ENCODE data around the gene AKTIP.
"Not testable (repeated sequence)": the region's sequence is repeated elsewhere in the genome, so short reads cannot be mapped to it uniquely, and the experiment has no call there.

AKTIP gene

DNA sequence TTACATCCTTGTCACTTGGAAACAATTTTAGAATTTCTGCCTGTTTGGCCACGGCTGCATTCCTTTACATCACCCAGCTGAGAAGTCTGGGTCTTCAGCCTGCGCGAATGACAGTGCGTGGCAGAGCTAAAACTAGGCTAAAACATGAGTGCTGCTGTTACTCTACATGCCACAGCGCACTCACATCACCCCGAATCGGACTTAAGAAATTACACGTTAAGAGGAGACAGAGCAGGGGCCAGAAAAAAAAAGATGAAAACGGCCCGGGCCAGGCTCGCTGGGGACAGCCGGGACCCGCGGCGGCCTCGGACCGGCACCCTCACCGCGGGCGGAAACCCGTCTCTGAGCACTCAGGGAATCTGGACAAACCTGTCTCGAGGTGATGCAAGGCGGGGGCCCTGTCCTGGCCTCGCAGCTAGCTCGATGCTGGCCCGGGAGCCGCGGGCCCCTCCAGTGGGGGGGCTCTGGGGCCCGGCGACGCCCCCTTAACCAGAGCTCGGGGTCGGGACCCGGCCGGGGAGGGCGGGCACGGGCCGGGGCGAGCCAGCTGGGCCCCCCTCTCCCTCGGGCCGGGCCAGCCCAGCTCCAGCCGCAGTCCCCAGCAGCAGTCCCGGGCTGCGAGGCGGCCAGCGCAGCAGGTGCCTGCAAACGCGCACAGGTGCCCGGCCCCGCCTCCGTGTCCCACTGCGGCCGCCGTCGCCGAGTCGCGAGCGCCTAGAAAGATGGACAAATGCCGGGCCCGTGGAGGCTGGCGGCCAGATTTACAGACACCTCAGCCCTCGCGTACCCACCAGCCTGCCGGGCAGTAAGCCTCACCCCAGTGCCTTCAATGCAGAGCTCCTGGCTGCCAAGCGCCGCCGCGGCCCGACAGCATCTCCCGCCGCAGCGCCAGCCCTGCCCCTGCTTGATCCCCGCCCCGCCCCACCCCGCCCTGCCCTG is at the start of gene AKTIP:
Gene AKTIP (minus strand): TSS at position 879 of the 939 bp plus-strand sequence. CDS start 2,950 bp downstream, outside the sequence.
- peak; percentile 16 for DNase-seq (ENCODE audit: low read depth)

DNA sequence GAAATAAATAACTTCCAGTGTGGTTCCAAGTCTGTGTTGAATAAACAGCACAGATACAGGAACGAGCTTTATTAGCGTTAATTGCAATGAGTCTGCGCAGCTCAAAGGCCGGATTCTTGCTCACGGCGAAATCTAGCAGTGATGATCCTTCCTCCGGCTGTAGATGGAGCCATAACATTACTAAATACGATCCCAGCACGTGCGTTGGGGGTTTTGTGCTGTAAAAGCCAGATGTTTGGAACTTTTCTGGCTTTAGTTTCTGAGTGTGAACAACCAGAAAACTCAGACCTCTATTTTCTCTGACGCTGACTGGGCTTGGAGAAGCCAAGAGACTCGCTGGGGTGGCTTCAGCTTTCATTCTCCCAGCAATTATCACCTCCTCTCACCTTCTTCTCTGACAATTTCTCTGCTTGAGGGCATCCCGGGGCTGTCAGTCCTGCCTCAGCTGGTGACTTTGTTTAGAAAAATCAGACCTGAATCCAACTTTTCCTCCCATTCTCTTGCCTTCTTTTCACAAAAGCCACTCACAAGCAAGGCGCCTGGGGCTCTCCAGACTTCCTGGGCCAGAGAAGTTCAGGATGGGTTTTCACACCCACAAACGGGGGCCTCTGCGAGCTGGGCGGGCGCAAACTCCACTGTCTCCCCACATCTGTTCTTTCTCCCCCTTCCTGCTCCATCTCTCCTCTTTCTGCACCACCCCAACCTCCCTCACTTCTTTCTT is 47.1 kb upstream of the AKTIP start:
- DNase-seq (ENCODE audit: low read depth), result peak; percentile 7

DNA sequence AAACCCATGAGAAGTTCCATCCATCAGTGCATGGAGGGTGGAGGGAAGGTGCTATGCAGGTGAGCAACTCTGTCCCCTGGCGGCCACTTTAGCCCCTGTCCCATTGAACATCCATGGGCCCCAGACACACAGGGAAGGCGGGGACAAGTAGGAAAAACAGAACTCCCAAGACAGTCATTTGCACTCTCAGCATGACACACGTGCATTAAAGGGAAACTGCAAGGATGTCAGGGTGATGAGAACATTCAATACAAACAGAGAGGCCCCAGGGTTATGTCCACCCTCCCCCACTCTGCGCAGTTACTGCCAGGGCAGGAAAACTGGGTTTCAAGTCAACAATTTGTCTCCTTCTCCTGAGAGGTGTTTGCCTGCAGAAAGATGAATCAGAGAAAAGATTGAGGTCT is 44.0 kb upstream of the AKTIP start:
- no peak for DNase-seq (ENCODE audit: low read depth)

DNA sequence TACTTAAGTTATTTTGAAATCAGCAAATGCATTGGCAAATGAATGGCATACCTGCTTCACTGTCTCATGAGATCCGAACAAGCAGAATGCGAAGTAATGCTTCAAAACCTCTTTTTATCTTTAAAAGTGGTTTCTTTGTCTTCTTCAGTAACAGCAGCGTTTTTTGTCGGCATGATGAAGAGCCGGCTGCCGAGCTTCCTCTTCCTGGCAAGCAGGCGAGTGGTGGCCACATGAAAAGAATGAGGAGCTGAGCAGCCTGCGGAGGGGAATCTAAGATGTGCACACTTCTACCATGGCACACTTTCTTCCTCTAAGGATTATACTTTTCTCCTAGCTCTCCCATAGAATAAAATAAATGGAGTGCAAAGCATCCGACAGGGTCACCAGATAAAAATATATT is 42.4 kb upstream of the AKTIP start:
- no peak for DNase-seq (ENCODE audit: low read depth)

DNA sequence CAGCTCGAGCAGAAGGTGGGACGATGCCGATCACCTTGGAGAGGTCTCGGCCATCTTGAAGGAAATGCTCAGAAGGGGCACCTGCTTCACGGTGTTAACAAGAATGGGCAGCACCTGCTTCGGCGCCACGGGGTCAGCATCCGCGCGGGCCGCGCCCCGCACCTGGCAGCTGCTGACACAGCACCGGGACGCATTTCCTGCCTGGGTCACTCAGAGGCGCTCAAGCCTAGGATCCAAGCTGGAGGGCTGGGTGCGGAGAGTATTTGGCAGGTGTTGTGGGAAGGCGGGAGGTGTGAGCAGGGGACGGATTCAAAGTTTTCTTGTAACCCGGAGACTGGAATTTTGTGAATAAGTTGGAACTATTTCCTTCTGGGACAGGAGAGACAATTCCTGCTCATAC is 39.3 kb upstream of the AKTIP start:
- DNase-seq (ENCODE audit: low read depth), result no peak

DNA sequence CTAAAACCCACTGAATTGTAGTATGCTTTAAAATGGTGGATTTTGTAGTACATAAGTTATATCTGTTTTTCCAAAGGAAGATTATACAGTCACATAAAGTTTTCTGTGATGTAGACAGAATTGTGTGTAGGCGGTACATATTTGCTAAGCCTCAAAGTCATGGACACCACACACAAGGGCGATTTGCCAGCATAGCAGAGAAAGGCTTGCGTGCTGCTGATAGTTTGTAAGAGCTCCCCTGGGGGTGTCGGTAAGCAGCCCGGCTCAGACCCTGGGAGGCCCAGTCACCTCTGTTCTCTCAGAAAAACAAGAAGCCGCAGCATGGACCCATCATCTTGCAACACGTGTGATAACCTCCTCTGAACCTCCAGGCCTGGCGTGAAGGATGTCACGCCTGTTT is 38.3 kb upstream of the AKTIP start:
- DNase-seq (ENCODE audit: low read depth), result no peak

DNA sequence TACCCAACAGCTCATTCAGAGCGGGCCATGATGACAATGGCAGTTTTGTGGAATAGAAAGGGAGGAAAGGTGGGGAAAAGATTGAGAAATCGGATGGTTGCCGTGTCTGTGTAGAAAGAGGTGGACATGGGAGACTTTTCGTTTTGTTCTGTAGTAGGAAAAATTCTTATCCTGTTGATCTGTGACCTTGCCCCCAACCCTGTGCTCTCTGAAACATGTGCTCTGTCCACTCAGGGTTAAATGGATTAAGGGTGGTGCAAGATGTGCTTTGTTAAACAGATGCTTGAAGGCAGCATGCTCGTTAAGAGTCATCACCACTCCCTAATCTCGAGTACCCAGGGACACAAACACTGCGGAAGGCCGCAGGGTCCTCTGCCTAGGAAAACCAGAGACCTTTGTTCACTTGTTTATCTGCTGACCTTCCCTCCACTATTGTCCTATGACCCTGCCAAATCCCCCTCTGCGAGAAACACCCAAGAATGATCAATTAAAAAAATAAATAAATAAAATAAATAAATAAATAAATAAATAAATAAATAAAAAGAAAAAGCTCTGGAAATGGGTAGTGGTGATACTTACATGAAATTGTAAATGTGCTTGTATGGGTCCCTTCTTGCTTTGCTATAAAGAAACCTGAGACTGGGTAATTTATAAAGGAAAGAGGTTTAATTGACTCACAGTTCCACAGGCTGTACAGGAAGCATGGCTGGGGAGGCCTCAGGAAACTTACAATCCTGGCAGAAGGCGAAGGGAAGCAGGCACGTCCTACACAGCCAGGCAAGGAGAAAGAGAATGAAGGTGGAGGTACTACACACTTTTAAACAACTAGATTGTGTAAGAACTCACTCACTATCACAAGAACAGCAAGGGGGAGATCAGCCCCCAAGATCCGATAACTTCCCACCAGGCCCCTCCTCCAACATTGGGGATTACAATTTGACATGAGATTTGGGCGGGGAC is 37.0 kb upstream of the AKTIP start:
- not testable (repeated sequence) for DNase-seq (ENCODE audit: low read depth)

DNA sequence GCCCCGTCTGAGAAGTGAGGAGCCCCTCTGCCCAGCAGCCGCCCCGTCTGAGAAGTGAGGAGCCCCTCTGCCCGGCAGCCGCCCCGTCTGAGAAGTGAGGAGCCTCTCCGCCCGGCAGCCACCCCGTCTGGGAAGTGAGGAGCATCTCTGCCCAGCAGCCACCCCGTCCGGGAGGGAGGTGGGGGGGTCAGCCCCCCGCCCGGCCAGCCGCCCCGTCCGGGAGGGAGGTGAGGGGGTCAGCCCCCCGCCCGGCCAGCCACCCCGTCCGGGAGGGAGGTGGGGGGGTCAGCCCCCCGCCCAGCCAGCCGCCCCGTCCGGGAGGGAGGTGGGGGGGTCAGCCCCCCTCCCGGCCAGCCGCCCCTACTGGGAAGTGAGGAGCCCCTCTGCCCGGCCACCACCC is 36.3 kb upstream of the AKTIP start:
- DNase-seq (ENCODE audit: low read depth), result not testable (repeated sequence)

DNA sequence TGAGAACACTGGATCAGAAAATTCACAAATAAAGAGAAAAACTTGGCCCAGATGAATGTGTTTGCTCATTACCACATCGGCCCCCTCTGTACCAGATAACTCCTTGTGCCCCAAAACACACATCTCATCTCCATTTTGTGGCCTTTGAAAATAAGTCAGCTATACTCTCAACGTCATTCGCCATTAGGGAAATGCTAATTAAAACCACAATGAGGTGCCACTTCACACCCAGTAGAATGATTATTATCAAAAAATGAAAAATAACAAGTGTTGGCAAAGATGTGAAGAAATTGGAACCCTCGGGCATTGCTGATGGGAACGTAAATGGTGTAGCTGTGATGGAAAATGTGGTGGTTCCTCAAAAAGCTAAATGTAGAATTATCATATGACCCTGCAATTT is 34.6 kb upstream of the AKTIP start:
- no peak for DNase-seq (ENCODE audit: low read depth)

DNA sequence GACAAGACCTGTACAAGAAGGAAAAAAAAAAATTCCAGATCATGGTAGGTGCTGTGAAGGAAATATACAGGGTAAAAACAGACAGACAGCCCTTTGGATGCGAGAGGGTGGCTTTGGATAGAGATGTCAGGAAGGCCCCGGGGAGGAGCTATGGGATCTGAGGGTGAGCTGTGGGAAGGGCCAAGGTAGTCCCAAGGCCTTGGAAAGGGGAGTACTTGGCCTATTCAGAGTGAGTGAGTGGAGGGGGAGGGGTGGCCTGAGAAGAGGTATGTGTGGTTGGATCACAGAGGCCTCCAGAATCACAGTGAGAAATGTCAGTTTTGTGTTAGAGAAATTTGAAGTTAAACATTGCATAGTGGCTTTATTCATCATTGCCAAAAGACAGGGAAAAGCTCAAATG is 31.2 kb upstream of the AKTIP start:
- no peak for DNase-seq (ENCODE audit: low read depth)

DNA sequence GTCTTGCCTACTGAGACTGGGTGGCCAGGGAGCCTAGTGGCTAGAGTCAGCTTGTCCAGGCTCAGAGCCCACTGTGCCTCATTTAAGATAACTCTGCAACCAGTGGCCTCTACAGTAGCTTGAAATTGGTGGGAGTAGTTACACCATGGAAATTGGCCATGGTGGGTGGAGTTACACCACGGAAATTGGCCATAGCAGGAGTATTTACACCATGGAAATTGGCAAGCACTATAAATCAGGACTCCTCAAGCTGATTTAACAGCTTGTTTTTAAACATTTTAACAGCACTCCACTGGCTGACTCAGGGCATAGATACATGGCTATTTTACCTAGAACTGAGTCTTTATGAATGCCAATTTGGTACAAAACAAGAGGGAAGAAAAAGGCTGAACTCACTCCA is 27.7 kb upstream of the AKTIP start:
- DNase-seq (ENCODE audit: low read depth), result no peak

DNA sequence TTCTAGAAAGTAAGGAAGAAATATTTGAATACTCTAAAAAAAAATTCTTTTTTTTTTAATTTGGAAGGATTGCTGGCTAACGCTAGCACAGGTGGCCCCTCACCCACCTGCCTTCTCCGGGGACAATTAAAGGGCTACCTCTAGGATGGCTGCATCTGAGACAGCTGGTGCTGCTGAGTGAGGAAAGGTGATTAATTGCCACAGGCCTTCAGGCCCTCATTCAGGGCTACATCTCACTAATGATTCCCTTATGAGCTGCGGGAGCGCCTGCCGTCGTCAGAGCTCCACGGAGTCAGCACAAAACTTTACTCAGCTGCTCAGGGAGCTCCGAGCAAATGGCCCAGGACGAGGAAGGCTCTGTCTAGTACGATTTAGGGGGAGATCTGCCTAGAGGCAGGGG is 27.0 kb upstream of the AKTIP start:
- DNase-seq (ENCODE audit: low read depth), result no peak

DNA sequence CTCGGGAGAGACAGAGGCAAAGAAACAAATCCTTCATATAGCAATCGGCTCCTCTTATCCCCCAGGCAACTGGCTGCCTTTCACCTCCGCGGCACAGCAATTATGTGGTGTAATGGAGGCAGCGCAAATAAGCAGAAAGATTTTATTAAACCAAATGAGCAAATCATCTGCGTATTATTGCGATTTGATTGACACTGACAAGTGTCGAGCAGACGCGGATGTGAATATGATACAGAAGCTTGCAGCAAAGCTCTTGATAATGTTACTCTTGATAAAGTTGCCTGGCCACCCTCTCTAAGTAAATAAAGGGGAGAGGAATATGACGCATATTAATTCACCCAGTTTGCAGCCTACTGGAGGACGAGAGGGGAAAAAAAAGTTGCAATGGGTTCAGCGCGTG is 26.5 kb upstream of the AKTIP start:
- DNase-seq (ENCODE audit: low read depth), result no peak

DNA sequence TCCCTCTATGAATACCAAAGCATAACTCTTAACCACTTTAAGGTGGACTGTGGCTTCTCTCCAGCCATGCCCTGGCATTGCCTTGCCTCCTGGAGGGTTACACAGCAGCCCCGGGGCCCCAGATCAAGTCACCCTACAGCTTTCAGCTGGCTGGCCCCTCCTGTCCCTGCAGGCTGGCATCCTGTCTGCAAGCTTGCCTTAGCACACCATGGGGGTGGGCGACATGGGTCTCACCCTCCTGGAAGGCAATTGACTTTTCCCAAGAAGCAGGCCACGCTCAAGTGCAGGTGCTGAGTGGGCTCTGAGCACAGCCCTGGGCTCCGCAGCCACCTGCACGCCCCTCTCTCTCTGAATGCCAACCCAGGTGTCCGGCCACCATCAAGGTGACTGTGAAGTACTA is 25.8 kb upstream of the AKTIP start:
- DNase-seq (ENCODE audit: low read depth), result no peak

DNA sequence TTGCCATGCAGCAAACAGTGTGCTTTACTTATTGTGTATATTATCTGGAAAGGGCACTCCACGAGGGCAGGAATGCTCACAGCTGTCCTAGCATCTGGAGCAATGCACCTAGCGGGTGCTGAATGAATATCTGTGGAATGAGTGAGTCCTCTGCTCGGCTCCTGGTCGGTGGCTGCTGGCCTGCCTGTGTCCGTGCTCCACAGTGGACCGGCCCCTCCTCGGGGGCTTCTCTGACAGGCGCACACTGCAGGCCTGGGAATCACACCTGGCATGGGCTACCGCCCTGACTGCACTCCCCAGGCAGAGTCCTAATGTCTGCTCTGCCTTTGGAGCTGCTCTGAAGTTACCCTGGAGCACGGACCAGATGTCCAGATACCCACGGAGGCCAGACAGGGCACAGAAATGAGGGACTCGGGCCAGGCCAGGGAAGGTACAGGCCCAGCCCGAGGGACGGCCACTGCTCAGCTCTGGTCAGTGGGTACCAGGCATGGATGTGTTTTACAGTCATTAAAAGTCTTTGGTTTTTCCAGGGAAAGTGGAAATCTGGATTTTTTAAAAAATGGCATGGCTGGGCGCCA is 21.1 kb upstream of the AKTIP start:
- DNase-seq (ENCODE audit: low read depth), result no peak

DNA sequence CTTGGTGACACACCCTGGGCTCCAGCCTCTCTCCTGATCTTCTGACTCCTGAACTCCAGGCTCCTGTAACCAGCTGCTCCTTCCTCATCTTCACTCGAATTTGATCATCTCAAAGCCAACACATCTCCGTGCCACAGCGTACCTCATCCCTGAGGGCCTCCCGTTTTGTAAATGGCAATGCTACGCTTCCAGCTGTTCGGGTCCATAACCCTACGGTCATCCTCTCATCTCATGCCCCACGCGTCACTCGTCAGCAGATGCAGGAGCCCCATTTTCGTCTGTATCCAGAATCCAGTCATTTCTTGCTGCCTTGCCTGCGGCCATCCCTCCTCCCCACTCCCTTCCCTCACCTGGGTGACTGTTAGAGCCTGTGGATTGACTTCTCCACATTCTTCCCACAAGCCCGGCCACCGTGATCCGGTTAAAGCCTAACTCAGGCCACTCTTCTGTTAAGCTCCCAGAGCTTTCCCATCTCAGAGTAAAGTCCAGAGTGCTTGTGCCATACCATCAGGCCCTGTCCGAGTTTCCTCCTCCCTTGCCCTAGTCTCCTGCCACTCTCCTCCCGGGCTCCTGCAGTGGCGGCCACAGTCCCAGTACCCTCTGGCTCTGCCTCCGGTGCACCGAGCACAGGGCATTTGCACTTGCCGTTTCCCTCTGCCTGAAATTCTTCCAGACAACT is 20.3 kb upstream of the AKTIP start:
- no peak for DNase-seq (ENCODE audit: low read depth)

DNA sequence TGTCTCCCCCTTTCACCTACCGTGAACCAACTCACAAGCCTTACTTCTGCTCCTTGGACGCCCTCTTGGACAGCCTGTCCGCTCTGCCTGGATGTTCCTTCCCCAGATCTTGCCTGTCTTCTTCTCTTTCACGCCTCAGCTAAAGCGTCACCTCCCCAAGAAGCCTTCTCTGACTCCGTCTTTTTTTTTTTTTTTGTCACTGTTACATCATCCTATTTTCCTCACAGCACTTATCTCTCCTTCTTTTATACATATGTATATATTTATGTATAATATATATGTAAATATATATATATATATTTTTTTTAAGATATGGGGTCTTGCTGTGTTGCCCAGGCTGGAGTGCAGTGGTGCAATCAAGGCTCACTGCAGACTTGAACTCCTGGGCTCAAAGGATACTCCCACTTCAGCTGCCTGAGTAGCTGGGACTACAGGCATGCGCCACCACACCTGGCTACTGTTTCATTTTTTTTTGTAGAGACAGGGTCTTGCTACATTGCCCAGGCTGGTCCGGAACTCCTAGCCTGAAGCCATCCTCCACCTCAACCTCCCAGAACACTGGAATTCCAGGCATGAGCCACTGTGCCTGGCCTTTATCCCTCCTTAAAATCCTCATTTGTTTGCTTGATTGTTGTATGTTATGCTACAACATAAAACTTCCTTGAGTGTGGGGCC is 16.5 kb upstream of the AKTIP start:
- no peak for DNase-seq (ENCODE audit: low read depth)

DNA sequence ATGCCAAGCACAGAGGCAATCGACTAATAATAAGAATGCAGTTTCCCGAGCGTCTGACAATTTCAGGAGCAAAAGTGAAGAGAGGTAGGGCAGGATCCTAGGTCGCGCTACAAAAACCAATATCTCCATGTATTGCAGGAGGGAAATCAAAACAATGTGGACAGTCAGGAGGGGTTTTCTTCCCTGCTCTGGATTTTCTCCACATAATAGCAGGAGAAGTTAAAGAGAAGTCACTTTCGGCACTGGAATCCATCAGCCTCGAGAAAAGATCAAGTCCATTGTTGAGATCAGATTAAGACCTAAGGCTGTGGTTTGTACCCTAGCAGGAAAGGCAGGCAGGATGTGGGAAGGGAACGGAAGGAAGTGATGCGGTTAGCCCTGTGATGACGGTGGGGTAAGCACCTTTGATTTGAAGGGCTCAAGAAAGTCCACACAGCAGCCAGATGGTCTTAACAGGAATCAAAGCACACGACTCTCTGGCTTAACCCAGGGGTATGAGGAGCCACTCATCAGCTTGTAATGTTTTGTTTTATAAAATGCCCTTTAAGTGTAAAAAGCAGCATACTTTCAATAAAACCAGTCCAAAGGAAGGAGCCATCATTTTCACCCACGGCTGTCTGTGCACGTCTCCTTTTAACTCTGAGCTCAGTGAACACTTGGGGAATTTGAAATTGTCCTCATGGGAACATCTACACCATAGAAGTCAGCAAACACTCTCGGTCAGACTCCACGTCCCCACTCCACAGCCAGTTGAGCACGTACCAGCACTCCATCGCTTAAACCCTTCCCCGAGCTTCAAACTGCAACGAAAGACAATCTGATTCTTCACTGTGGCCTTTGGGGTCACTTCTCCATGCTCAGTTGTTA is 15.8 kb upstream of the AKTIP start:
- DNase-seq (ENCODE audit: low read depth), result peak; percentile 57

DNA sequence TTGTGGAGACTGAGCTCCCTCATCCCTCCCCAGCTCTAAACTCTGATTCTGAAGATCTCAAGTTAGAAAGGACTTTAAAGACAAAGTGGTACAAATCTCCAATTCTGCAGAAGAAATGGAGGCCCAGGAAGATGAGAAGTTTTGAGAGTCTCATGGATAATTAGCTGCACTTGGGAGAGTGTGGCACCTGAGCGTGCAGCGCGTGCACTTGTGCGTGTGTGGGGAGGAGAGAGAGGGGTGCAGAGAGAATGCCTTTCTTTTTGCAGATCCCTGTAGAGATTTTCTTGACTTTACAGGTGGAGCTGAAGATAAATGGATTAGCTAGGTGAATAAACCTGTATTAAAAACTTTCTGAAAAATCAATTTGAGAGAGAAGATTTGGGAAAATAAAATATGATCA is 14.8 kb upstream of the AKTIP start:
- no peak for DNase-seq (ENCODE audit: low read depth)

DNA sequence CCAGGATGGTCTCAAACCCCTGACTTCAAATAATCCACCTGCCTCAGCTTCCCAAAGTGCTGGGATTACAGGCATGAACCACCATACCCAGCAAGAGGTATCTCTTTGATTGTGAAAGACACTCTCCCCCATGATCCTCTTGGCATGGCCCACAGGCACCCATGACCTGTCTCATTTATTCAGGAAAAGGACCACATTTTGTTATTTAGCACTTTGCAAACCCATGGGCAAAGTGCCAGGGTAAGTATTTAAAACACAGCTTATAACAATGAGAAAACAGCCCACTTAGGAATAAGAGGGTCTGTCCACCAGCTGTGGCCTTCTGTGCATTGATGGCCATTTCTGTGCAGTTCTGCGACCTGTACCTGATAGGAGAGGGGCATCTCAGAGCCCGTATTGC is 12.8 kb upstream of the AKTIP start:
- DNase-seq (ENCODE audit: low read depth), result no peak

All from stimulated activated CD8-positive, alpha-beta memory T cell treated with anti-CD3 and anti-CD28 coated beads, Interleukin-12 subunit alpha, Interleukin-12 subunit beta, amount 100 ng/mL, for 4 hours (primary cell).